GM23338 (cell line): ENCODE data around the gene PSEN2. TPM values are rescaled to one million over a fixed set of nuclear protein-coding genes. Genes with fewer than 3 reads are reported as not detected.
A peak's percentile ranks its signal among the peaks of the same experiment; 100 is the strongest.

Source experiments
- ATAC-seq: fragments of 200-7000 bp; cut with Tn5 transposase; 3 replicates; pipeline ENCODE4 v1.9.1; 2020
- DNase-seq: peaks from one replicate; pipeline ENCODE4 v3.0.0-alpha.2; 2015; ENCODE audit warnings: low spot score
- H2AFZ ChIP-seq: fragments of 200-600 bp; sonication (generic); 2 replicates; pipeline ENCODE4 v1.8.0; 2016; ENCODE audit warnings: antibody characterized with exemption, mild to moderate bottlenecking, moderate library complexity
- H3F3A ChIP-seq: fragments of 200-600 bp; sonication (generic); replicated peaks from 2 replicates; pipeline ENCODE4 v1.8.0; 2017; ENCODE audit warnings: antibody characterized with exemption, mixed run types, low read depth
- H3K27ac ChIP-seq: fragments of 200-600 bp; sonication (generic); 2 replicates; pipeline ENCODE4 v1.6.1; 2016; ENCODE audit warnings: low read depth
- H3K27me3 ChIP-seq: fragments of 200-600 bp; sonication (generic); 2 replicates; pipeline ENCODE4 v1.8.0; 2016; ENCODE audit warnings: mild to moderate bottlenecking, mixed run types, moderate library complexity; ENCODE audit not compliant: insufficient read depth
- H3K36me3 ChIP-seq: fragments of 200-600 bp; sonication (generic); 2 replicates; pipeline ENCODE4 v1.8.0; 2016; ENCODE audit warnings: mild to moderate bottlenecking; ENCODE audit not compliant: insufficient read depth
- H3K4me1 ChIP-seq: fragments of 200-600 bp; sonication (generic); 2 replicates; pipeline ENCODE4 v1.8.0; 2016; ENCODE audit warnings: mild to moderate bottlenecking, moderate library complexity; ENCODE audit not compliant: insufficient read depth
- H3K4me2 ChIP-seq: fragments of 200-600 bp; sonication (generic); 2 replicates; pipeline ENCODE4 v1.7.1; 2017; ENCODE audit warnings: mixed run types
- H3K4me3 ChIP-seq: fragments of 200-600 bp; sonication (generic); 2 replicates; pipeline ENCODE4 v1.6.1; 2016; ENCODE audit warnings: mixed run types
- H3K79me2 ChIP-seq: fragments of 200-600 bp; sonication (generic); replicated peaks from 2 replicates; pipeline ENCODE4 v1.8.0; 2017; ENCODE audit warnings: mild to moderate bottlenecking; ENCODE audit not compliant: insufficient read depth
- H3K9me2 ChIP-seq: fragments of 200-600 bp; sonication (generic); 2 replicates; pipeline ENCODE4 v1.8.0; 2017; ENCODE audit not compliant: insufficient read depth
- H4K20me1 ChIP-seq: fragments of 200-600 bp; sonication (generic); replicated peaks from 2 replicates; pipeline ENCODE4 v1.8.0; 2017; ENCODE audit warnings: mild to moderate bottlenecking; ENCODE audit not compliant: insufficient read depth
- H3K27ac Mint-ChIP-seq: 2 replicates; pipeline ENCODE4 v1.8.0; 2020; ENCODE audit warnings: inconsistent platforms, mild to moderate bottlenecking, moderate library complexity, mixed read lengths
- H3K27me3 Mint-ChIP-seq: 3 replicates; pipeline ENCODE4 v1.8.0; 2022; ENCODE audit warnings: low read depth, mild to moderate bottlenecking, moderate library complexity, mixed read lengths, inconsistent platforms; ENCODE audit not compliant: insufficient read depth, poor library complexity
- H3K36me3 Mint-ChIP-seq: 3 replicates; pipeline ENCODE4 v1.8.0; 2021; ENCODE audit warnings: low read depth, mild to moderate bottlenecking, inconsistent platforms, moderate library complexity, mixed read lengths
- H3K4me1 Mint-ChIP-seq: 3 replicates; pipeline ENCODE4 v1.8.0; 2020; ENCODE audit warnings: mild to moderate bottlenecking, inconsistent platforms, mixed read lengths
- H3K4me3 Mint-ChIP-seq: 3 replicates; pipeline ENCODE4 v1.8.0; 2021; ENCODE audit warnings: moderate library complexity, mild to moderate bottlenecking, inconsistent platforms, mixed read lengths
- H3K9me3 Mint-ChIP-seq: 3 replicates; pipeline ENCODE4 v1.8.0; 2020; ENCODE audit warnings: moderate library complexity, mild to moderate bottlenecking, inconsistent platforms, mixed read lengths
- EZH2 ChIP-seq: fragments of 200-600 bp; sonication (generic); IDR thresholded peaks from one replicate; pipeline ENCODE4 v1.8.0; 2017; ENCODE audit warnings: antibody characterized with exemption, mild to moderate bottlenecking, low read depth; ENCODE audit not compliant: unreplicated experiment
- EZH2phosphoT487 ChIP-seq: fragments of 200-600 bp; sonication (generic); IDR thresholded peaks from one replicate; pipeline ENCODE4 v1.8.1; 2018; ENCODE audit warnings: antibody characterized with exemption; ENCODE audit not compliant: unreplicated experiment
- JUNB ChIP-seq: IDR thresholded peaks from one replicate; pipeline ENCODE4 v1.6.1; 2016; ENCODE audit warnings: antibody characterized with exemption; ENCODE audit not compliant: unreplicated experiment
- NANOG ChIP-seq: IDR thresholded peaks from 2 replicates; pipeline ENCODE4 v1.6.1; 2016; ENCODE audit warnings: antibody characterized with exemption, borderline replicate concordance
- POLR2AphosphoS5 ChIP-seq: IDR thresholded peaks from 2 replicates; pipeline ENCODE4 v1.6.1; 2016; ENCODE audit warnings: antibody characterized with exemption, low read depth
- REST ChIP-seq: IDR thresholded peaks from one replicate; pipeline ENCODE4 v1.6.1; 2018; ENCODE audit warnings: antibody characterized with exemption; ENCODE audit not compliant: unreplicated experiment
- STAT1 ChIP-seq: IDR thresholded peaks from one replicate; pipeline ENCODE4 v1.6.1; 2016; ENCODE audit warnings: antibody characterized with exemption; ENCODE audit not compliant: unreplicated experiment
- ZNF114 ChIP-seq: fragments of 250-450 bp; sonication (Bioruptor Pico); IDR thresholded peaks from 2 replicates; pipeline ENCODE4 v1.5.0; 2020; ENCODE audit warnings: mild to moderate bottlenecking, moderate library complexity
- ZNF331 ChIP-seq: fragments of 250-450 bp; sonication (Bioruptor Pico); IDR thresholded peaks from 2 replicates; pipeline ENCODE4 v1.5.0; 2020; ENCODE audit warnings: low read depth, mild to moderate bottlenecking, moderate library complexity
- polyA plus RNA-seq: library from polyadenylated mRNA; unstranded; fragments of >200 nt; fragmentation: Nextera tagmentation; extraction: Ambion mirVana; gene quantifications from 2 replicates; pipeline ENCODE4 v1.2.1, GENCODE V29; 2016
- total RNA-seq: library from RNA; depleted of rRNA; stranded (reverse); fragments of >200 nt; shearing (Covaris generic); gene quantifications from 2 replicates; pipeline ENCODE4 v1.2.3, GENCODE V29; 2014
- TF ChIP-seq, protein P1 (sequence below), 2 experiments: fragments of 200-600 bp in 1 of 2; sonication (generic) in 1 of 2; conservative IDR thresholded peaks; 2 replicates each; pipeline versions ENCODE4 v1.5.1 to v1.6.1; 2016 to 2017; ENCODE audit warnings: antibody characterized with exemption in 2 of 2, low read depth in 2 of 2, mild to moderate bottlenecking in 2 of 2, moderate library complexity in 1 of 2

The PSEN2 gene
- total and polyA plus RNA-seq, 2 experiments from 2014 or later: 10.0 to 22.1 TPM

- Histone ChIP-seq H3K4me3 (no peak overlapping the region), H3K4me2 (peak overlapping the region; percentile 43), H3K9me2 (no peaks in the 10 kb centered on the region), H4K20me1 (peaks cover 8% of the 10 kb centered on the region; the same call in 1 of the 2 replicates), H3F3A (0 out of 2 replicates have a peak, but pooled peaks cover 5% of the 10 kb centered on the region), H2AFZ (no peak overlapping the region), H3K79me2 (peaks cover 60% of the 10 kb centered on the region), H3K4me1 (peaks cover 37% of the 10 kb centered on the region), H3K27ac (no peak overlapping the region), H3K27me3 (0 out of 2 replicates have a peak, but pooled peaks cover 4% of the 10 kb centered on the region), H3K36me3 (no peaks in the 10 kb centered on the region)
- TF ChIP-seq STAT1: no peak
- TF ChIP-seq NANOG: no peak
- no peak for TF ChIP-seq JUNB
- no peak for TF ChIP-seq ZNF114 (CRISPR knock-in tag)
- Mint-ChIP-seq H3K9me3 (no peaks in the 10 kb centered on the region; the same call in 2 of the 3 replicates), H3K27me3 (peaks cover 22% of the 10 kb centered on the region), H3K36me3 (peaks cover 3% of the 10 kb centered on the region; the same call in 1 of the 3 replicates), H3K4me3 (0 out of 3 replicates have a peak overlapping the region, but pooled peaks have one; percentile 8), H3K27ac (no peak overlapping the region; the same call in 1 of the 2 replicates), H3K4me1 (peaks cover 65% of the 10 kb centered on the region)
- no peak for ATAC-seq
- DNase-seq: no peak
Measured at GRCh38 chr1:226942392-226942791, 72.0 kb downstream of the PSEN2 start.

GRCh38 chr1:226943156-226943555 is 72.7 kb downstream of the PSEN2 start:
- Histone ChIP-seq H3K36me3 (no peaks in the 10 kb centered on the region), H3K4me3 (no peak overlapping the region), H3F3A (0 out of 2 replicates have a peak, but pooled peaks cover 5% of the 10 kb centered on the region), H3K4me1 (peaks cover 37% of the 10 kb centered on the region), H3K4me2 (no peak overlapping the region), H3K27ac (no peak overlapping the region), H3K79me2 (peaks cover 67% of the 10 kb centered on the region), H2AFZ (no peak overlapping the region), H4K20me1 (peaks cover 8% of the 10 kb centered on the region; the same call in 1 of the 2 replicates), H3K9me2 (no peaks in the 10 kb centered on the region), H3K27me3 (0 out of 2 replicates have a peak, but pooled peaks cover 4% of the 10 kb centered on the region)
- H3K36me3 Mint-ChIP-seq: peaks cover 5% of the 10 kb centered on the region
- ATAC-seq (no peak), DNase-seq (no peak)
- peaks cover 25% of the 10 kb centered on the region for H3K27me3 Mint-ChIP-seq
- H3K4me3 Mint-ChIP-seq: no peak overlapping the region; the same call in 2 of the 3 replicates
- no peak overlapping the region for H3K27ac Mint-ChIP-seq
- peaks cover 59% of the 10 kb centered on the region for H3K4me1 Mint-ChIP-seq
- peaks cover 3% of the 10 kb centered on the region; the same call in 2 of the 3 replicates for H3K9me3 Mint-ChIP-seq
- no peak for TF ChIP-seq REST
- TF ChIP-seq, protein P1, sequence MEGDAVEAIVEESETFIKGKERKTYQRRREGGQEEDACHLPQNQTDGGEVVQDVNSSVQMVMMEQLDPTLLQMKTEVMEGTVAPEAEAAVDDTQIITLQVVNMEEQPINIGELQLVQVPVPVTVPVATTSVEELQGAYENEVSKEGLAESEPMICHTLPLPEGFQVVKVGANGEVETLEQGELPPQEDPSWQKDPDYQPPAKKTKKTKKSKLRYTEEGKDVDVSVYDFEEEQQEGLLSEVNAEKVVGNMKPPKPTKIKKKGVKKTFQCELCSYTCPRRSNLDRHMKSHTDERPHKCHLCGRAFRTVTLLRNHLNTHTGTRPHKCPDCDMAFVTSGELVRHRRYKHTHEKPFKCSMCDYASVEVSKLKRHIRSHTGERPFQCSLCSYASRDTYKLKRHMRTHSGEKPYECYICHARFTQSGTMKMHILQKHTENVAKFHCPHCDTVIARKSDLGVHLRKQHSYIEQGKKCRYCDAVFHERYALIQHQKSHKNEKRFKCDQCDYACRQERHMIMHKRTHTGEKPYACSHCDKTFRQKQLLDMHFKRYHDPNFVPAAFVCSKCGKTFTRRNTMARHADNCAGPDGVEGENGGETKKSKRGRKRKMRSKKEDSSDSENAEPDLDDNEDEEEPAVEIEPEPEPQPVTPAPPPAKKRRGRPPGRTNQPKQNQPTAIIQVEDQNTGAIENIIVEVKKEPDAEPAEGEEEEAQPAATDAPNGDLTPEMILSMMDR (conservative IDR thresholded peaks at IDR 0.05; ENCODE audit: low read depth in 2 of 2): no peak
- no peak for TF ChIP-seq POLR2AphosphoS5
- no peak for TF ChIP-seq ZNF331
- TF ChIP-seq EZH2: no peak
- no peak for TF ChIP-seq STAT1
- TF ChIP-seq EZH2phosphoT487: no peak
- no peak for TF ChIP-seq JUNB
- no peak for TF ChIP-seq NANOG
